Measurements from ENCODE around the gene MRAS.
"Not testable (repeated sequence)": the region's sequence is repeated elsewhere in the genome, so short reads cannot be mapped to it uniquely, and the experiment has no call there.

MRAS gene

GRCh38 chr3:138367326-138367850 lies 19.0 kb downstream of the MRAS start:
- no peak for DNase-seq (ENCODE audit: low read depth)

- DNase-seq (ENCODE audit: low read depth), result no peak
Observed at GRCh38 chr3:138367911-138368310, 19.5 kb downstream of the MRAS start.

GRCh38 chr3:138369151-138369900 lies 20.9 kb downstream of the MRAS start:
- no peak for DNase-seq (ENCODE audit: low read depth)

GRCh38 chr3:138370321-138370720 lies 21.9 kb downstream of the MRAS start:
- DNase-seq (ENCODE audit: low read depth), result no peak

- no peak for DNase-seq (ENCODE audit: low read depth)
Observed at GRCh38 chr3:138371070-138371965, 22.9 kb downstream of the MRAS start.

- DNase-seq (ENCODE audit: low read depth), result no peak
Observed at GRCh38 chr3:138373087-138373735, 24.8 kb downstream of the MRAS start.

GRCh38 chr3:138373736-138374094 lies 25.3 kb downstream of the MRAS start:
- DNase-seq (ENCODE audit: low read depth), result no peak

- no peak for DNase-seq (ENCODE audit: low read depth)
Observed at GRCh38 chr3:138374573-138375134, 26.3 kb downstream of the MRAS start.

GRCh38 chr3:138375447-138375846 lies 27.1 kb downstream of the MRAS start:
- DNase-seq (ENCODE audit: low read depth), result no peak

GRCh38 chr3:138376663-138377062 lies 28.3 kb downstream of the MRAS start:
- no peak for DNase-seq (ENCODE audit: low read depth)

- not testable (repeated sequence) for DNase-seq (ENCODE audit: low read depth)
Observed at GRCh38 chr3:138377212-138377611, 28.8 kb downstream of the MRAS start.

GRCh38 chr3:138377804-138378203 lies 29.4 kb downstream of the MRAS start:
- no peak for DNase-seq (ENCODE audit: low read depth)

GRCh38 chr3:138378331-138378730 lies 30.0 kb downstream of the MRAS start:
- no peak for DNase-seq (ENCODE audit: low read depth)

GRCh38 chr3:138378990-138379389 lies 30.6 kb downstream of the MRAS start:
- DNase-seq (ENCODE audit: low read depth), result no peak

- DNase-seq (ENCODE audit: low read depth), result no peak
Observed at GRCh38 chr3:138381413-138381901, 33.1 kb downstream of the MRAS start.

GRCh38 chr3:138381950-138382715 lies 33.8 kb downstream of the MRAS start:
- DNase-seq (ENCODE audit: low read depth), result no peak

- DNase-seq (ENCODE audit: low read depth), result no peak
Observed at GRCh38 chr3:138383715-138384465, 35.5 kb downstream of the MRAS start.

GRCh38 chr3:138384531-138384930 lies 36.2 kb downstream of the MRAS start:
- no peak for DNase-seq (ENCODE audit: low read depth)

GRCh38 chr3:138384976-138385375 lies 36.6 kb downstream of the MRAS start:
- no peak for DNase-seq (ENCODE audit: low read depth)

GRCh38 chr3:138389144-138389601 lies 40.8 kb downstream of the MRAS start:
- DNase-seq (ENCODE audit: low read depth), result no peak

All from activated gamma-delta T cell treated with anti-CD3 and anti-CD28 coated beads, Interleukin-2, amount 50 U/mL, for 16 hours (primary cell).